Stomach (tissue), 19 donors: Measurements from ENCODE around the gene USP17L17. TPM values are rescaled to one million over a fixed set of nuclear protein-coding genes. Genes with fewer than 3 reads are reported as not detected.
"Not testable (repeated sequence)": the region's sequence is repeated elsewhere in the genome, so short reads cannot be mapped to it uniquely, and the experiment has no call there.

Source experiments
- DNase-seq, 2 donors: peaks; one replicate each; pipeline versions ENCODE4 v3.0.0 to v3.0.0-alpha.2; 2013 to 2019
- H3K27ac ChIP-seq, 5 donors: fragments of 200-600 bp in 4 of 5; sonication (generic) in 4 of 5; one replicate each; pipeline ENCODE4 v1.5.1; 2013 to 2019; ENCODE audit warnings: mild to moderate bottlenecking in 1 of 5, moderate library complexity in 1 of 5
- H3K27me3 ChIP-seq, 3 donors: fragments of 200-600 bp; sonication (generic); one replicate each; pipeline ENCODE4 v1.5.1; 2017 to 2019; ENCODE audit warnings: mixed run types in 1 of 3
- H3K36me3 ChIP-seq, 4 donors: fragments of 200-600 bp; sonication (generic); 1 replicate in 3 of 4; 2 replicates in 1 of 4; pipeline ENCODE4 v1.5.1; 2016 to 2019
- H3K4me1 ChIP-seq, 4 donors: fragments of 200-600 bp; sonication (generic); one replicate each; pipeline ENCODE4 v1.5.1; 2016 to 2019
- H3K4me3 ChIP-seq, 4 donors: fragments of 200-600 bp; sonication (generic) in 3 of 4; one replicate each; pipeline ENCODE4 v1.5.1; 2016 to 2019; ENCODE audit warnings: mild to moderate bottlenecking in 1 of 4
- H3K9me3 ChIP-seq, 4 donors: fragments of 200-600 bp; sonication (generic); one replicate each; pipeline ENCODE4 v1.5.1; 2016 to 2019
- WGBS, 5 donors: extraction: QIAGEN DNeasy Blood & Tissue Kit in 3 of 5; methylation state at CpG; one replicate each; pipeline versions ENCODE4 v1.1.5 to v1.1.7; 2013 to 2018; 5-methylcytosine and 5-hydroxymethylcytosine counted together
- intact Hi-C: fragments of 100-400 bp; cut with DNase I; formaldehyde crosslinking; loops from one replicate; pipeline ENCODE4 v1.15.1; 2023; ENCODE audit warnings: low total_unique reads
- long read RNA-seq, 10 donors: transcript quantifications; one replicate each; lab custom pipeline, GENCODE V29; 2026
- polyA plus RNA-seq, 3 donors: library from polyadenylated mRNA; stranded (reverse); fragments of 200-250 nt; gene quantifications; one replicate each; pipeline ENCODE4 v1.2.3, GENCODE V29; 2013
- total RNA-seq, 5 donors: library from RNA; depleted of rRNA; stranded (reverse); fragments of >200 nt; gene quantifications; one replicate each; pipeline versions ENCODE4 v1.1.0 to v1.2.3, GENCODE V29; 2014 to 2016
- donor health status: healthy with polysubstance abuse.
- donor health status: Bipolar disorder and iron deficiency.
- donor health status: healthy.

The USP17L17 gene, protein sequence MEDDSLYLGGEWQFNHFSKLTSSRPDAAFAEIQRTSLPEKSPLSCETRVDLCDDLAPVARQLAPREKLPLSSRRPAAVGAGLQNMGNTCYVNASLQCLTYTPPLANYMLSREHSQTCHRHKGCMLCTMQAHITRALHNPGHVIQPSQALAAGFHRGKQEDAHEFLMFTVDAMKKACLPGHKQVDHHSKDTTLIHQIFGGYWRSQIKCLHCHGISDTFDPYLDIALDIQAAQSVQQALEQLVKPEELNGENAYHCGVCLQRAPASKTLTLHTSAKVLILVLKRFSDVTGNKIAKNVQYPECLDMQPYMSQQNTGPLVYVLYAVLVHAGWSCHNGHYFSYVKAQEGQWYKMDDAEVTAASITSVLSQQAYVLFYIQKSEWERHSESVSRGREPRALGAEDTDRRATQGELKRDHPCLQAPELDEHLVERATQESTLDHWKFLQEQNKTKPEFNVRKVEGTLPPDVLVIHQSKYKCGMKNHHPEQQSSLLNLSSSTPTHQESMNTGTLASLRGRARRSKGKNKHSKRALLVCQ
- total RNA-seq (not detected), polyA plus RNA-seq (not detected)
- long read RNA-seq, donor 1: 0 reads
- long read RNA-seq, donor 2: 0 reads
- long read RNA-seq, donor 3: 0 reads
- long read RNA-seq, donor 4: 0 reads
- long read RNA-seq, donor 5: 0 reads
- long read RNA-seq, donor 6: 0 reads
- long read RNA-seq, donor 7: 0 reads
- long read RNA-seq, donor 8: 0 reads
- long read RNA-seq, donor 9: 0 reads
- long read RNA-seq, donor 10: 0 reads

DNA sequence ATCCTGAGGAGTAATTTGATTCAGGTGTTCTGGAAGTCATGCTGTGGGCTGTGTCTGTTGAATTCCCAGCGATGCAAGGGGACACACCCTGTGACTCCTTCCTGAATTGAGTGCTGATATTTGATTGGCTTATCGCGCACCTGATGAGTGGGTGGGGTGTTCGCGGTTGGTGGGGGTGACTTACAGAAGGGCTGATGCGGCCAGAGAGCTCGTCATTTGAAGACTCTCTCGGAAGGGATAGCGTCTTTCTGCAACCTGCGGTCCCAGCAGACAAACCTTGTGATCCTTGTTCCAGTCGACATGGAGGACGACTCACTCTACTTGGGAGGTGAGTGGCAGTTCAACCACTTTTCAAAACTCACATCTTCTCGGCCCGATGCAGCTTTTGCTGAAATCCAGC is at the start of gene USP17L17:
Gene USP17L17, plus strand, starts transcription at position 301 of the 400 bp plus-strand sequence. Its CDS starts 0 bp downstream, at position 301.
- 86 to 98% (median 96%) methylated on average over 5 to 7 of the region's 14 CpGs for WGBS, 5 donors
- H3K4me1 ChIP-seq, intact Hi-C loops, H3K9me3 ChIP-seq, DNase-seq, H3K4me3 ChIP-seq, H3K27me3 ChIP-seq, H3K27ac ChIP-seq, H3K36me3 ChIP-seq: not testable (repeated sequence)

DNA sequence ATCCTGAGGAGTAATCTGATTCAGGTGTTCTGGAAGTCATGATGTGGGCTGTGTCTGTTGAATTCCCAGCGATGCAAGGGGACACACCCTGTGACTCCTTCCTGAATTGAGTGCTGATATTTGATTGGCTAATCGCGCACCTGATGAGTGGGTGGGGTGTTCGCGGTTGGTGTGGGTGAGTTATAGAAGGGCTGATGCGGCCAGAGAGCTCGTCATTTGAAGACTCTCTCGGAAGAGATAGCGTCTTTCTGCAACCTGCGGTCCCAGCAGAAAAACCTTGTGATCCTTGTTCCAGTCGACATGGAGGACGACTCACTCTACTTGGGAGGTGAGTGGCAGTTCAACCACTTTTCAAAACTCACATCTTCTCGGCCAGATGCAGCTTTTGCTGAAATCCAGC is 33.3 kb upstream of the USP17L17 start, which contains the start of gene USP17L10:
Gene USP17L10, plus strand, starts transcription at position 301 of the 400 bp plus-strand sequence. Its CDS starts 0 bp downstream, at position 301.
- H3K27ac ChIP-seq, H3K36me3 ChIP-seq, intact Hi-C loops, H3K4me1 ChIP-seq, H3K4me3 ChIP-seq, H3K27me3 ChIP-seq, DNase-seq, H3K9me3 ChIP-seq: not testable (repeated sequence)
- 92% methylated on average over 11 of the region's 13 CpGs; no CpG with 5 or more reads in 4 of the 5 donors for WGBS, 5 donors

DNA sequence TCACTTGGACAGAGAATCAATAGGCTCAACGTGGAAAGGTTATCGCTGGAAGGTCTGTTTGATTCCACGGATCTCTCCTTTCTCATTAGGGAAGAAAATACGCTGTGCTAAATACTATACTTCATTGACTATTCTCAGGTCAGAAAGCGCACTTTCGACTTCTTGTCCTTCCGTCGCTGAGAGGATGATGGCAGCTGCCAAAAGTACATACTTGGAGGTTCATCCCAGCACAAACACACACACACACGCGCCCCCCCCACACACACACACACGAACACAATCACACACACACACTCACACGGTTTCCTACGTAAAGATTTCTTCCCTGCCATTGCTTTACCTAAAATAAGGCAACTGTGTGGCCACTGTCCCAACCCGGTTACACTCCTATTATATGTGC is 29.0 kb upstream of the USP17L17 start:
- H3K9me3 ChIP-seq, H3K36me3 ChIP-seq, H3K4me3 ChIP-seq, intact Hi-C loops, H3K27ac ChIP-seq, H3K4me1 ChIP-seq, H3K27me3 ChIP-seq: not testable (repeated sequence)
- 73 to 83% (median 81%) methylated on average over 9 to 11 of the region's 14 CpGs for WGBS, 5 donors
- peak in 1 of 2 donors; percentile 18 for DNase-seq

DNA sequence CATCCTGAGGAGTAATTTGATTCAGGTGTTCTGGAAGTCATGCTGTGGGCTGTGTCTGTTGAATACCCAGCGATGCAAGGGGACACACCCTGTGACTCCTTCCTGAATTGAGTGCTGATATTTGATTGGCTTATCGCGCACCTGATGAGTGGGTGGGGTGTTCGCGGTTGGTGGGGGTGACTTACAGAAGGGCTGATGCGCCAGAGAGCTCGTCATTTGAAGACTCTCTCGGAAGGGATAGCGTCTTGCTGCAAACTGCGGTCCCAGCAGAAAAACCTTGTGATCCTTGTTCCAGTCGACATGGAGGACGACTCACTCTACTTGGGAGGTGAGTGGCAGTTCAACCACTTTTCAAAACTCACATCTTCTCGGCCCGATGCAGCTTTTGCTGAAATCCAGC is 28.6 kb upstream of the USP17L17 start, which contains the start of gene USP17L11:
Gene USP17L11, plus strand, starts transcription at position 301 of the 400 bp plus-strand sequence. Its CDS starts 0 bp downstream, at position 301.
- H3K36me3 ChIP-seq, H3K9me3 ChIP-seq, H3K27ac ChIP-seq, H3K4me3 ChIP-seq, DNase-seq, H3K4me1 ChIP-seq, H3K27me3 ChIP-seq, intact Hi-C loops: not testable (repeated sequence)
- WGBS, 5 donors: 96% methylated on average over 10 of the region's 14 CpGs; no CpG with 5 or more reads in 4 of the 5 donors

DNA sequence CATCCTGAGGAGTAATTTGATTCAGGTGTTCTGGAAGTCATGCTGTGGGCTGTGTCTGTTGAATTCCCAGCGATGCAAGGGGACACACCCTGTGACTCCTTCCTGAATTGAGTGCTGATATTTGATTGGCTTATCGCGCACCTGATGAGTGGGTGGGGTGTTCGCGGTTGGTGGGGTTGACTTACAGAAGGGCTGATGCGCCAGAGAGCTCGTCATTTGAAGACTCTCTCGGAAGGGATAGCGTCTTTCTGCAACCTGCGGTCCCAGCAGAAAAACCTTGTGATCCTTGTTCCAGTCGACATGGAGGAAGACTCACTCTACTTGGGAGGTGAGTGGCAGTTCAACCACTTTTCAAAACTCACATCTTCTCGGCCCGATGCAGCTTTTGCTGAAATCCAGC is 23.8 kb upstream of the USP17L17 start, which contains the start of gene USP17L12:
Gene USP17L12, plus strand, starts transcription at position 301 of the 400 bp plus-strand sequence. Its CDS starts 0 bp downstream, at position 301.
- not testable (repeated sequence) for H3K4me1 ChIP-seq, H3K27me3 ChIP-seq

DNA sequence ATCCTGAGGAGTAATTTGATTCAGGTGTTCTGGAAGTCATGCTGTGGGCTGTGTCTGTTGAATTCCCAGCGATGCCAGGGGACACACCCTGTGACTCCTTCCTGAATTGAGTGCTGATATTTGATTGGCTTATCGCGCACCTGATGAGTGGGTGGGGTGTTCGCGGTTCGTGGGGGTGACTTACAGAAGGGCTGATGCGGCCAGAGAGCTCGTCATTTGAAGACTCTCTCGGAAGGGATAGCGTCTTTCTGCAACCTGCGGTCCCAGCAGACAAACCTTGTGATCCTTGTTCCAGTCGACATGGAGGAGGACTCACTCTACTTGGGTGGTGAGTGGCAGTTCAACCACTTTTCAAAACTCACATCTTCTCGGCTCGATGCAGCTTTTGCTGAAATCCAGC is 19.1 kb upstream of the USP17L17 start, which contains the start of gene USP17L13:
Gene USP17L13, plus strand, starts transcription at position 301 of the 400 bp plus-strand sequence. Its CDS starts 0 bp downstream, at position 301.
- no CpG with 5 or more reads among the region's 14 CpGs for WGBS, 5 donors
- intact Hi-C loops, H3K27me3 ChIP-seq, H3K4me1 ChIP-seq, H3K9me3 ChIP-seq, H3K4me3 ChIP-seq, H3K27ac ChIP-seq, H3K36me3 ChIP-seq, DNase-seq: not testable (repeated sequence)

More for the DNA sequence above, 23.8 kb upstream of the USP17L17 start, which contains the start of gene USP17L12:
- H3K4me3 ChIP-seq, H3K9me3 ChIP-seq, H3K36me3 ChIP-seq, DNase-seq, H3K27ac ChIP-seq, intact Hi-C loops: not testable (repeated sequence)
- no CpG with 5 or more reads among the region's 13 CpGs for WGBS, 5 donors

DNA sequence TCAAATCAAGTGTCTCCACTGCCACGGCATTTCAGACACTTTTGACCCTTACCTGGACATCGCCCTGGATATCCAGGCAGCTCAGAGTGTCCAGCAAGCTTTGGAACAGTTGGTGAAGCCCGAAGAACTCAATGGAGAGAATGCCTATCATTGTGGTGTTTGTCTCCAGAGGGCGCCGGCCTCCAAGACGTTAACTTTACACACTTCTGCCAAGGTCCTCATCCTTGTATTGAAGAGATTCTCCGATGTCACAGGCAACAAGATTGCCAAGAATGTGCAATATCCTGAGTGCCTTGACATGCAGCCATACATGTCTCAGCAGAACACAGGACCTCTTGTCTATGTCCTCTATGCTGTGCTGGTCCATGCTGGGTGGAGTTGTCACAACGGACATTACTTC is 13.4 kb upstream of the USP17L17 start:
- H3K4me3 ChIP-seq, H3K27me3 ChIP-seq, intact Hi-C loops, H3K9me3 ChIP-seq, H3K27ac ChIP-seq, H3K36me3 ChIP-seq, H3K4me1 ChIP-seq: not testable (repeated sequence)
- WGBS, 5 donors: 88 to 92% (median 89%) methylated on average over 2 to 5 of the region's 8 CpGs
- DNase-seq: peak in 1 of 2 donors; percentile 22

DNA sequence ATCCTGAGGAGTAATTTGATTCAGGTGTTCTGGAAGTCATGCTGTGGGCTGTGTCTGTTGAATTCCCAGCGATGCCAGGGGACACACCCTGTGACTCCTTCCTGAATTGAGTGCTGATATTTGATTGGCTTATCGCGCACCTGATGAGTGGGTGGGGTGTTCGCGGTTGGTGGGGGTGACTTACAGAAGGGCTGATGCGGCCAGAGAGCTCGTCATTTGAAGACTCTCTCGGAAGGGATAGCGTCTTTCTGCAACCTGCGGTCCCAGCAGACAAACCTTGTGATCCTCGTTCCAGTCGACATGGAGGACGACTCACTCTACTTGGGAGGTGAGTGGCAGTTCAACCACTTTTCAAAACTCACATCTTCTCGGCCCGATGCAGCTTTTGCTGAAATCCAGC is 9.6 kb upstream of the USP17L17 start, which contains the start of gene USP17L15:
Gene USP17L15, plus strand, starts transcription at position 301 of the 400 bp plus-strand sequence. Its CDS starts 0 bp downstream, at position 301.
- DNase-seq, H3K4me3 ChIP-seq, H3K27me3 ChIP-seq, H3K4me1 ChIP-seq, H3K27ac ChIP-seq, H3K9me3 ChIP-seq, H3K36me3 ChIP-seq, intact Hi-C loops: not testable (repeated sequence)
- no CpG with 5 or more reads among the region's 15 CpGs for WGBS, 5 donors

DNA sequence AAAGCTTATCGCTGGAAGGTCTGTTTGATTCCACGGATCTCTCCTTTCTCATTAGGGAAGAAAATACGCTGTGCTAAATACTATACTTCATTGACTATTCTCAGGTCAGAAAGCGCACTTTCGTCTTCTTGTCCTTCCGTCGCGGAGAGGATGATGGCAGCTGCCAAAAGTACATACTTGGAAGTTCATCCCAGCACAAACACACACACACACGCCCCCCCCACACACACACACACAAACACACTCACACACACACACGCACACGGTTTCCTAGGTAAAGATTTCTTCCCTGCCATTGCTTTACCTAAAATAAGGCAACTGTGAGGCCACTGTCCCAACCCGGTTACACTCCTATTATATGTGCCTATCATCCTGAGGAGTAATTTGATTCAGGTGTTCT is 5.2 kb upstream of the USP17L17 start:
- intact Hi-C loops, H3K9me3 ChIP-seq, H3K27ac ChIP-seq, H3K4me3 ChIP-seq, H3K27me3 ChIP-seq, H3K4me1 ChIP-seq, H3K36me3 ChIP-seq: not testable (repeated sequence)
- WGBS, 5 donors: 77 to 84% (median 83%) methylated on average over 8 to 11 of the region's 12 CpGs; no CpG with 5 or more reads in 2 of the 5 donors
- peak; percentile 1 to 18 for DNase-seq

DNA sequence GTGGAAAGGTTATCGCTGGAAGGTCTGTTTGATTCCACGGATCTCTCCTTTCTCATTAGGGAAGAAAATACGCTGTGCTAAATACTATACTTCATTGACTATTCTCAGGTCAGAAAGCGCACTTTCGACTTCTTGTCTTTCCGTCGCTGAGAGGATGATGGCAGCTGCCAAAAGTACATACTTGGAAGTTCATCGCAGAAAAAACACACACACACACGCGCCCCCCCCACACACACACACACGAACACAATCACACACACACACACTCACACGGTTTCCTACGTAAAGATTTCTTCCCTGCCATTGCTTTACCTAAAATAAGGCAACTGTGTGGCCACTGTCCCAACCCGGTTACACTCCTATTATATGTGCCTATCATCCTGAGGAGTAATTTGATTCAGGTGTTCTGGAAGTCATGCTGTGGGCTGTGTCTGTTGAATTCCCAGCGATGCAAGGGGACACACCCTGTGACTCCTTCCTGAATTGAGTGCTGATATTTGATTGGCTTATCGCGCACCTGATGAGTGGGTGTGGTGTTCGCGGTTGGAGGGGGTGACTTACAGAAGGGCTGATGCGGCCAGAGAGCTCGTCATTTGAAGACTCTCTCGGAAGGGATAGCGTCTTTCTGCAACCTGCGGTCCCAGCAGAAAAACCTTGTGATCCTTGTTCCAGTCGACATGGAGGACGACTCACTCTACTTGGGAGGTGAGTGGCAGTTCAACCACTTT is 4.4 kb downstream of the USP17L17 start, which contains the start of gene USP17L18:
Gene USP17L18, plus strand, starts transcription at position 678 of the 728 bp plus-strand sequence. Its CDS starts 0 bp downstream, at position 678.
- H3K9me3 ChIP-seq, H3K27me3 ChIP-seq, H3K4me1 ChIP-seq, H3K4me3 ChIP-seq, intact Hi-C loops, H3K36me3 ChIP-seq, H3K27ac ChIP-seq: not testable (repeated sequence)
- 84 to 92% (median 87%) methylated on average over 8 to 20 of the region's 26 CpGs for WGBS, 5 donors
- DNase-seq: peak; percentile 3 to 26

DNA sequence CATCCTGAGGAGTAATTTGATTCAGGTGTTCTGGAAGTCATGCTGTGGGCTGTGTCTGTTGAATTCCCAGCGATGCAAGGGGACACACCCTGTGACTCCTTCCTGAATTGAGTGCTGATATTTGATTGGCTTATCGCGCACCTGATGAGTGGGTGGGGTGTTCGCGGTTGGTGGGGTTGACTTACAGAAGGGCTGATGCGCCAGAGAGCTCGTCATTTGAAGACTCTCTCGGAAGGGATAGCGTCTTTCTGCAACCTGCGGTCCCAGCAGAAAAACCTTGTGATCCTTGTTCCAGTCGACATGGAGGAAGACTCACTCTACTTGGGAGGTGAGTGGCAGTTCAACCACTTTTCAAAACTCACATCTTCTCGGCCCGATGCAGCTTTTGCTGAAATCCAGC is 9.4 kb downstream of the USP17L17 start, which contains the start of gene USP17L19:
Gene USP17L19, plus strand, starts transcription at position 301 of the 400 bp plus-strand sequence. Its CDS starts 0 bp downstream, at position 301.
- H3K4me1 ChIP-seq, H3K27me3 ChIP-seq, intact Hi-C loops, H3K36me3 ChIP-seq, H3K9me3 ChIP-seq, DNase-seq, H3K27ac ChIP-seq, H3K4me3 ChIP-seq: not testable (repeated sequence)
- no CpG with 5 or more reads among the region's 13 CpGs for WGBS, 5 donors
